GM23248 (cell line): ENCODE results near the gene C3orf62.

Experiments used
- EZH2 ChIP-seq: fragments of 200-600 bp; sonication (generic); IDR thresholded peaks from 2 replicates; pipeline ENCODE4 v1.6.1; 2018; ENCODE audit warnings: antibody characterized with exemption, mild to moderate bottlenecking; ENCODE audit not compliant: insufficient read depth, poor library complexity, severe bottlenecking
- EZH2phosphoT487 ChIP-seq: fragments of 200-600 bp; sonication (generic); IDR thresholded peaks from 2 replicates; pipeline ENCODE4 v1.6.1; 2018; ENCODE audit warnings: antibody characterized with exemption, moderate library complexity, mild to moderate bottlenecking, low read depth; ENCODE audit not compliant: insufficient read depth

DNA sequence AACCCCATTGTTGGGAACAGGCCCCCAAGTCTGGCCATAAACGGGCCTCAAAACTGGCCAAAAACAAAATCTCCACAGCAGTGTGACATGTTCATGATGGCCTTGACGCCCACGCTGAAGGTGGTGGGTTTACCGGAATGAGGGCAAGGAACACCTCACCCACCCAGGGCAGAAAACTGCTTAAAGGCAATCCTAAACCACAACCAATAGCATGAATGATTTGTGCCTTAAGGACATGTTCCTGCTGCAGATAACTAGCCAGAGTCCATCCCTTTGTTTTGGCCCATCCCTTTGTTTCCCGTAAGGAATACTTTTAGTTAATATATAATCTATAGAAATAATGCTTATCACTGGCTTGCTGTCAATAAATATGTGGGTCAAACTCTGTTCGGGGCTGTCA, 57.9 kb downstream of the C3orf62 start:
- TF ChIP-seq EZH2, result no peak
- no peak for TF ChIP-seq EZH2phosphoT487
